22Rv1 (cell line): Measurements from ENCODE around the gene AFAP1L2.

Experiments used
- CTCF ChIP-seq: fragments of 450-650 bp; IDR thresholded peaks from 2 replicates; pipeline ENCODE4 v1.5.1; 2017; ENCODE audit warnings: mild to moderate bottlenecking
- ZFX ChIP-seq: fragments of 450-650 bp; IDR thresholded peaks from 2 replicates; pipeline ENCODE4 v1.6.1; 2017; ENCODE audit warnings: antibody characterized with exemption, borderline replicate concordance

- no peak for TF ChIP-seq CTCF
- no peak for TF ChIP-seq ZFX
These were observed 117.4 kb downstream of the AFAP1L2 start for GRCh38 chr10:114286921-114287320.
